ENCODE results near the gene HLA-DMB. TPM values are rescaled to one million over a fixed set of nuclear protein-coding genes. Genes with fewer than 3 reads are reported as not detected.

HLA-DMB gene
- 1 to 10 TPM; 2.8 to 4.5 TPM for total RNA-seq

- DNase-seq (ENCODE audit: low spot score in 2 of 2) (peak in 1 of 2 donors; percentile 42), ATAC-seq (peak; percentile 88 to 93)
- Mint-ChIP-seq H3K36me3 (no peaks in the 10 kb centered on the region), H3K9me3 (peaks cover 0 to 7% of the 10 kb centered on the region in 2 donors), H3K27ac (peak within 1 kb of the TSS; percentile 85 to 86)
Observed at GRCh38 chr6:32940656-32941213, at the start of gene HLA-DMB. TSS of gene HLA-DMB (minus strand) at chr6:32941028. CDS start at chr6:32940807, 221 bp downstream.

- Mint-ChIP-seq H3K36me3 (no peaks in the 10 kb centered on the region), H3K27ac (no peak overlapping the region), H3K9me3 (no peaks in the 10 kb centered on the region)
- DNase-seq (ENCODE audit: low spot score in 2 of 2) (no peak), ATAC-seq (no peak)
Observed at GRCh38 chr6:32989368-32989767, 48.5 kb upstream of the HLA-DMB start.

GRCh38 chr6:32984622-32985389 lies 44.0 kb upstream of the HLA-DMB start:
- peak; percentile 68 to 75 for ATAC-seq
- Mint-ChIP-seq H3K27ac (no peak overlapping the region), H3K36me3 (peaks cover 4 to 12% of the 10 kb centered on the region in 2 donors), H3K9me3 (no peaks in the 10 kb centered on the region)
- peak; percentile 79 to 91 for DNase-seq (ENCODE audit: low spot score in 2 of 2)

- no peak for DNase-seq (ENCODE audit: low spot score in 2 of 2)
- Mint-ChIP-seq H3K27ac (peak overlapping the region; percentile 16 to 78), H3K36me3 (peaks cover 8 to 19% of the 10 kb centered on the region in 2 donors), H3K9me3 (no peaks in the 10 kb centered on the region)
- peak; percentile 11 to 26 for ATAC-seq
Observed at GRCh38 chr6:32983964-32984621, 43.3 kb upstream of the HLA-DMB start.

GRCh38 chr6:32983493-32983848 lies 42.6 kb upstream of the HLA-DMB start:
- DNase-seq (ENCODE audit: low spot score in 2 of 2) (no peak), ATAC-seq (peak in 1 of 2 donors; percentile 1)
- H3K9me3 Mint-ChIP-seq, result no peaks in the 10 kb centered on the region
- H3K27ac Mint-ChIP-seq, result peak overlapping the region; percentile 16 to 78
- peaks cover 8 to 25% of the 10 kb centered on the region in 2 donors for H3K36me3 Mint-ChIP-seq

GRCh38 chr6:32982702-32983492 lies 42.1 kb upstream of the HLA-DMB start:
- ATAC-seq (peak in 1 of 2 donors; percentile 3), DNase-seq (ENCODE audit: low spot score in 2 of 2) (no peak)
- Mint-ChIP-seq H3K36me3 (peaks cover 8 to 31% of the 10 kb centered on the region in 2 donors), H3K9me3 (no peaks in the 10 kb centered on the region), H3K27ac (peak overlapping the region in 1 of 2 donors; percentile 16)

GRCh38 chr6:32982084-32982701 lies 41.4 kb upstream of the HLA-DMB start:
- H3K36me3 Mint-ChIP-seq, result peaks cover 15 to 38% of the 10 kb centered on the region in 2 donors
- H3K9me3 Mint-ChIP-seq, result no peaks in the 10 kb centered on the region
- ATAC-seq (no peak), DNase-seq (ENCODE audit: low spot score in 2 of 2) (no peak)
- peak overlapping the region; percentile 75 to 94 for H3K27ac Mint-ChIP-seq

- H3K9me3 Mint-ChIP-seq, result no peaks in the 10 kb centered on the region
Observed at GRCh38 chr6:32980488-32981038, 39.7 kb upstream of the HLA-DMB start.

GRCh38 chr6:32979720-32980487 lies 39.1 kb upstream of the HLA-DMB start:
- Mint-ChIP-seq H3K36me3 (peaks cover 38 to 61% of the 10 kb centered on the region in 2 donors), H3K27ac (peak overlapping the region; percentile 73 to 97)

More at GRCh38 chr6:32980488-32981038, 39.7 kb upstream of the HLA-DMB start:
- Mint-ChIP-seq H3K27ac (peak overlapping the region in 1 of 2 donors; percentile 48), H3K36me3 (peaks cover 32 to 54% of the 10 kb centered on the region in 2 donors)
- ATAC-seq (no peak), DNase-seq (ENCODE audit: low spot score in 2 of 2) (no peak)

GRCh38 chr6:32977953-32978324 lies 37.1 kb upstream of the HLA-DMB start:
- H3K36me3 Mint-ChIP-seq, result peaks cover 58 to 81% of the 10 kb centered on the region in 2 donors
- peak overlapping the region; percentile 97 to 99 for H3K27ac Mint-ChIP-seq
- H3K9me3 Mint-ChIP-seq, result no peaks in the 10 kb centered on the region
- DNase-seq (ENCODE audit: low spot score in 2 of 2), result no peak
- ATAC-seq, result no peak

More at GRCh38 chr6:32979720-32980487, 39.1 kb upstream of the HLA-DMB start:
- DNase-seq (ENCODE audit: low spot score in 2 of 2) (no peak), ATAC-seq (no peak)
- no peaks in the 10 kb centered on the region for H3K9me3 Mint-ChIP-seq

- Mint-ChIP-seq H3K27ac (peak overlapping the region; percentile 97 to 99), H3K9me3 (no peaks in the 10 kb centered on the region), H3K36me3 (peaks cover 63 to 86% of the 10 kb centered on the region in 2 donors)
- ATAC-seq (no peak), DNase-seq (ENCODE audit: low spot score in 2 of 2) (no peak)
Observed at GRCh38 chr6:32977272-32977952, 36.6 kb upstream of the HLA-DMB start.

GRCh38 chr6:32976334-32977069 lies 35.7 kb upstream of the HLA-DMB start:
- peaks cover 69 to 91% of the 10 kb centered on the region in 2 donors for H3K36me3 Mint-ChIP-seq
- H3K27ac Mint-ChIP-seq, result peak overlapping the region; percentile 97 to 99
- no peak for ATAC-seq
- DNase-seq (ENCODE audit: low spot score in 2 of 2), result no peak
- H3K9me3 Mint-ChIP-seq, result no peaks in the 10 kb centered on the region

- H3K27ac Mint-ChIP-seq, result peak overlapping the region; percentile 97 to 99
- DNase-seq (ENCODE audit: low spot score in 2 of 2), result no peak
- ATAC-seq, result no peak
- peaks cover 75 to 96% of the 10 kb centered on the region in 2 donors for H3K36me3 Mint-ChIP-seq
- no peaks in the 10 kb centered on the region for H3K9me3 Mint-ChIP-seq
Observed at GRCh38 chr6:32975886-32976285, 35.1 kb upstream of the HLA-DMB start.
